B cell (primary cell): ENCODE measurements around the gene RRP1.

Source experiments
- EZH2 ChIP-seq: IDR thresholded peaks from 2 replicates; pipeline ENCODE4 v1.6.1; 2012; ENCODE audit warnings: borderline replicate concordance, low read depth, mild to moderate bottlenecking, moderate library complexity, low read length; ENCODE audit not compliant: insufficient read depth, poor library complexity, severe bottlenecking
- TF ChIP-seq, protein P1 (sequence below): fragments of 200-600 bp; IDR thresholded peaks from one replicate; pipeline ENCODE4 v1.8.0; 2022; ENCODE audit warnings: antibody characterized with exemption, mild to moderate bottlenecking

DNA sequence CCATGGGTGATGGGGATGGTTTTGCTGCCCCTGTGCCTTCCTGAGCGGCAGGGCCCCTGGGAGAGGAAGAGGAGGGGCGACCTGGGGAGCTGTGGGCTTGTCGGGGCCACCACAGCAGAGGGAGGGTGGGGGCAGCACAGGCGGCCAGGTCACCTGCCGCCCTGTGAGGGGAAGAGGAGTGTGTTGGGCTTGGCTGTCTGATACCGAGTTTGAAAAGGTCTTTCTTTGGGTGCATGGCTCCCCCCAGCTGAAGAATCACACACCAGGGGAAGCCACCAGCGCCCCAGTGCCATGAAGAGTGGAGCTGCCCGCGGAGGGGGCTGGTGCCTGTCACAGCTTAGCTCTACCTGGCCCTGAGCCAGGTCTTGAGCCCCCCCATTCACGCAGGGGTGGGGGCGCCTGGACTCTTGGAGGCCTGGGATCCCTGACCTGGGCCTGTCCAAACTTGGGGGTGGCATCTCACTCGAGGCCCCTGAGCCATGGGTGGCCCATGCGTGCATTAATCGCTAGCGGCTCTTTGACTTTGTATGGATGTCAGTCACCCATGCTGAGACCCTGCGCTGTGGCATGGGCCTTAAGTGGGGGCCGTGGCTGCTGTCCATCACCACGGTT is 39.6 kb upstream of the RRP1 start:
- TF ChIP-seq, protein P1, sequence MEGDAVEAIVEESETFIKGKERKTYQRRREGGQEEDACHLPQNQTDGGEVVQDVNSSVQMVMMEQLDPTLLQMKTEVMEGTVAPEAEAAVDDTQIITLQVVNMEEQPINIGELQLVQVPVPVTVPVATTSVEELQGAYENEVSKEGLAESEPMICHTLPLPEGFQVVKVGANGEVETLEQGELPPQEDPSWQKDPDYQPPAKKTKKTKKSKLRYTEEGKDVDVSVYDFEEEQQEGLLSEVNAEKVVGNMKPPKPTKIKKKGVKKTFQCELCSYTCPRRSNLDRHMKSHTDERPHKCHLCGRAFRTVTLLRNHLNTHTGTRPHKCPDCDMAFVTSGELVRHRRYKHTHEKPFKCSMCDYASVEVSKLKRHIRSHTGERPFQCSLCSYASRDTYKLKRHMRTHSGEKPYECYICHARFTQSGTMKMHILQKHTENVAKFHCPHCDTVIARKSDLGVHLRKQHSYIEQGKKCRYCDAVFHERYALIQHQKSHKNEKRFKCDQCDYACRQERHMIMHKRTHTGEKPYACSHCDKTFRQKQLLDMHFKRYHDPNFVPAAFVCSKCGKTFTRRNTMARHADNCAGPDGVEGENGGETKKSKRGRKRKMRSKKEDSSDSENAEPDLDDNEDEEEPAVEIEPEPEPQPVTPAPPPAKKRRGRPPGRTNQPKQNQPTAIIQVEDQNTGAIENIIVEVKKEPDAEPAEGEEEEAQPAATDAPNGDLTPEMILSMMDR: no peak
- no peak for TF ChIP-seq EZH2
